Ascending aorta (tissue), 2 donors: ENCODE results near the gene SNX9. TPM values are rescaled to one million over a fixed set of nuclear protein-coding genes. Genes with fewer than 3 reads are reported as not detected.

ENCODE experiments used
- DNase-seq, 2 donors: peaks; one replicate each; pipeline ENCODE4 v3.0.0-alpha.2; 2019; ENCODE audit warnings: low spot score in 2 of 2
- H3K27ac ChIP-seq, 2 donors: fragments of 200-600 bp; sonication (generic); one replicate each; pipeline ENCODE4 v1.5.1; 2016 to 2017; ENCODE audit warnings: mild to moderate bottlenecking in 1 of 2
- H3K27me3 ChIP-seq: fragments of 200-600 bp; sonication (generic); one replicate; pipeline ENCODE4 v1.5.1; 2017
- H3K36me3 ChIP-seq, 2 donors: fragments of 200-600 bp; sonication (generic); one replicate each; pipeline ENCODE4 v1.5.1; 2016
- H3K4me1 ChIP-seq, 2 donors: fragments of 200-600 bp; sonication (generic); one replicate each; pipeline ENCODE4 v1.5.1; 2016 to 2017; ENCODE audit warnings: mild to moderate bottlenecking in 1 of 2
- H3K4me3 ChIP-seq, 2 donors: fragments of 200-600 bp; sonication (generic); one replicate each; pipeline ENCODE4 v1.5.1; 2016 to 2017; ENCODE audit warnings: mild to moderate bottlenecking in 1 of 2
- H3K9me3 ChIP-seq, 2 donors: fragments of 200-600 bp; sonication (generic); one replicate each; pipeline ENCODE4 v1.5.1; 2016
- CTCF ChIP-seq, 3 experiments: fragments of 200-600 bp in 2 of 3; fragments of 450-650 bp in 1 of 3; sonication (generic) in 2 of 3; IDR thresholded peaks; one replicate each; pipeline ENCODE4 v1.5.1; 2016 to 2019; ENCODE audit warnings: antibody characterized with exemption in 3 of 3, mild to moderate bottlenecking in 1 of 3, moderate library complexity in 1 of 3
- intact Hi-C: fragments of 100-400 bp; cut with DNase I; formaldehyde crosslinking; loops from one replicate; pipeline ENCODE4 v1.15.1; 2023
- total RNA-seq: library from RNA; depleted of rRNA; stranded (reverse); fragments of >200 nt; gene quantifications from one replicate; pipeline ENCODE4 v1.1.0, GENCODE V29; 2016

Gene SNX9
- total RNA-seq, 1 donor from 2014 or later, result 55.2 TPM

GRCh38 chr6:157838718-157839430 is 15.8 kb downstream of the SNX9 start:
- no peak for TF ChIP-seq CTCF (IDR thresholded peaks at IDR 0.05)
- intact Hi-C loops, result no loop called here
- Histone ChIP-seq H3K4me1 (peaks cover 7 to 31% of the 10 kb centered on the region in 2 donors), H3K4me3 (peak overlapping the region in 1 of 2 donors; percentile 13), H3K27me3 (no peaks in the 10 kb centered on the region), H3K27ac (no peak overlapping the region), H3K9me3 (no peaks in the 10 kb centered on the region), H3K36me3 (no peaks in the 10 kb centered on the region)
- no peak for DNase-seq

DNA sequence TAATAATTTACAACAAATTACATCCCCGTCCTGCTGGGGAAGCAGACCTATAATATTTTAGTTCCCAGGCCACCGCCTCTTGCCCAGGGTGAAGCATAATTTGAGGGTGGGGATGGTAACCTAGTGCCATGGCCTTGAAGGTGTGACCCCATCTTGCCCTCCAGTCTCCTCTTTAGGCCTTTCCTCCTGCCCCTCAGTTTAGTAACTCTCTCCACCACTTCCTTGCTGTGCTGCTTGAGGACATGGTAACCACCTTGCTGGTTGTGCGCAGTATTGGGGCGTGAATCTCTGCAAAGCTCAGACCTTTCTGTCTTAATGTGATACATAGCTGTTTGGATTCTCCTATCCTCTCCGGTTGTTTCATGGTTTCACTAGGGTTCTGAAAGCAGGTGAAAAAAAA is 16.6 kb downstream of the SNX9 start:
- Histone ChIP-seq H3K36me3 (no peaks in the 10 kb centered on the region), H3K27ac (no peak overlapping the region), H3K4me1 (peaks cover 7 to 28% of the 10 kb centered on the region in 2 donors), H3K9me3 (no peaks in the 10 kb centered on the region), H3K27me3 (no peaks in the 10 kb centered on the region), H3K4me3 (no peak overlapping the region)
- intact Hi-C loops, result no loop called here
- TF ChIP-seq CTCF (IDR thresholded peaks at IDR 0.05), result no peak
- no peak for DNase-seq

DNA sequence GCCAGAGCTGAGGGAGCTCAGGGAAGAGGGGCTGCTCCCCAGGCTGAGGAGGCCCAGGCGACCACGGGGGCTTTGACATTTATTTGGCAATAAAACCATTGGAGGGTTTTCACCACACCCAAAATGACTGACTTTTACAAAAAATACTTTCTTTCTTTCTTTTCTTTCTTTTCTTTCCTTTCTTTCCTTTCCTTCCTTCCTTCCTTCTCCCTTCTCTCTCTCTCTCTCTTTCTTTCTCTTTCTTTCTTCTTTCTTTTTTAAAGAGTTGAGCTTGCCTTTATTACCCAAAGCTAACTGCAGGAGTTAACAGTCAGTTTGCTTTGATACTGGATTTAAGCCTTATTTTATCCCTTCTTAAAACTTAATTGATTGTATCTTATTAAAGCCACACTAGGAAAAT is 17.2 kb downstream of the SNX9 start:
- H3K27me3 ChIP-seq, result no peaks in the 10 kb centered on the region
- DNase-seq, result no peak
- H3K9me3 ChIP-seq, result no peaks in the 10 kb centered on the region
- intact Hi-C loops, result no loop called here
- TF ChIP-seq CTCF (IDR thresholded peaks at IDR 0.05), result no peak
- no peak overlapping the region for H3K4me3 ChIP-seq
- no peaks in the 10 kb centered on the region for H3K36me3 ChIP-seq
- H3K4me1 ChIP-seq, result peaks cover 7 to 28% of the 10 kb centered on the region in 2 donors
- no peak overlapping the region for H3K27ac ChIP-seq

GRCh38 chr6:157840776-157841175 is 17.7 kb downstream of the SNX9 start:
- intact Hi-C loops, result no loop called here
- no peak overlapping the region for H3K27ac ChIP-seq
- TF ChIP-seq CTCF (IDR thresholded peaks at IDR 0.05), result no peak

DNA sequence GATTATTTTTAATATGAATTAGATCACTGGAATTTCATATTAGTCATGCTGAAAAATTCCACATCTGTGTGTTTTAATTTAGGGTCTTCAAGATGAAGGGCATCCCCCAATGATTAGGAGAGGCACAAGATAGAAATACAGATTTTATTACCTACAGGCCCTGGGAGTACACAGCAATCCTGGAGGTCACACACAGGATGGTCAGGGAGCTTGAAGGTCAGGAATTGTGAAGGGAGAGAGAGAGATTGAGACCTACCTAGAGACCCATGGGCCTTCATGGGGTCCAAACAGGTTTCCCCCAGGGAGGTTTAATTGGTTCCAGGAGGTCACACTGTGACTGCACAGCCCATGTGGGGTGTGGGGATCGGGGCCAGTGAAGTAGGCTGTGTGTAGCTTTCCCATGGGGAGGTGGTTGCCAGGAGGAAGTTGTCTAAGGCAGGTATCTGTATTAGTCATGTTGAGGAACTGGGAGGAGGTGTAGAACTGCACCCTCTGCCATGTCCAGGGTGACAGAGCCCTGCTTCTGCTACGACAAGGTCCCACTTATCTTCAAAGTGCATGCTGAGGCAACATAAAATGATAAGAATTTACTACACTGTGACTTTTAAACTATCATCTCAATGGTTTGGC is 18.3 kb downstream of the SNX9 start:
- TF ChIP-seq CTCF (IDR thresholded peaks at IDR 0.05), result no peak
- Histone ChIP-seq H3K27me3 (no peaks in the 10 kb centered on the region), H3K4me1 (peaks cover 12 to 32% of the 10 kb centered on the region in 2 donors), H3K36me3 (no peaks in the 10 kb centered on the region), H3K4me3 (no peak overlapping the region), H3K9me3 (no peaks in the 10 kb centered on the region), H3K27ac (no peak overlapping the region)
- intact Hi-C loops, result no loop called here
- no peak for DNase-seq

More at GRCh38 chr6:157840776-157841175, 17.7 kb downstream of the SNX9 start:
- H3K4me1 ChIP-seq, result peaks cover 7 to 29% of the 10 kb centered on the region in 2 donors
- DNase-seq, result no peak
- H3K4me3 ChIP-seq, result no peak overlapping the region
- no peaks in the 10 kb centered on the region for H3K9me3 ChIP-seq
- H3K36me3 ChIP-seq, result no peaks in the 10 kb centered on the region
- H3K27me3 ChIP-seq, result no peaks in the 10 kb centered on the region
